ENCODE results near the gene YLPM1. TPM values are rescaled to one million over a fixed set of nuclear protein-coding genes. Genes with fewer than 3 reads are reported as not detected.
A peak's percentile ranks its signal among the peaks of the same experiment; 100 is the strongest.

Gene YLPM1
- total RNA-seq, 1 donor from 2014 or later = 49.5 TPM

GRCh38 chr14:74784634-74785033 lies 21.5 kb downstream of the YLPM1 start:
- peaks cover 43% of the 10 kb centered on the region for H3K36me3 ChIP-seq (ENCODE audit: insufficient read depth, low read length)
- H3K4me3 Mint-ChIP-seq (ENCODE audit: unreplicated experiment) = no peak overlapping the region
- H3K4me2 ChIP-seq (ENCODE audit: low read length) = no peak overlapping the region
- no peaks in the 10 kb centered on the region for H3K9me3 Mint-ChIP-seq (ENCODE audit: unreplicated experiment)
- H3K27ac Mint-ChIP-seq (ENCODE audit: unreplicated experiment) = no peak overlapping the region
- H3K36me3 Mint-ChIP-seq (ENCODE audit: low read depth, unreplicated experiment) = peaks cover 13% of the 10 kb centered on the region
- no peak overlapping the region for H3K27ac ChIP-seq (ENCODE audit: low read depth, low read length)
- no peak overlapping the region for H3K4me3 ChIP-seq (ENCODE audit: insufficient read depth, low read depth, low read length)
- H3K27me3 ChIP-seq (ENCODE audit: insufficient read depth, low read length) = no peaks in the 10 kb centered on the region
- no peaks in the 10 kb centered on the region for H3K4me1 ChIP-seq (ENCODE audit: insufficient read depth, low read length)
- H3K79me2 ChIP-seq (ENCODE audit: insufficient read depth, low read length) = peaks cover 34% of the 10 kb centered on the region
- H3K27me3 Mint-ChIP-seq (ENCODE audit: low read depth, unreplicated experiment) = no peaks in the 10 kb centered on the region
- no peak overlapping the region for H2AFZ ChIP-seq (ENCODE audit: low read depth, low read length)
- TF ChIP-seq CTCF (IDR thresholded peaks at IDR 0.05; ENCODE audit: insufficient read depth, low read depth, low read length) (no peak), EZH2 (IDR thresholded peaks at IDR 0.05; ENCODE audit: insufficient read depth, low read length) (no peak)
- H3K9me3 ChIP-seq (ENCODE audit: insufficient read depth, low read depth, low read length) = no peaks in the 10 kb centered on the region
- no peak for FAIRE-seq
- no peak for DNase-seq (ENCODE audit: low read depth)
- H4K20me1 ChIP-seq (ENCODE audit: insufficient read depth, low read length) = peaks cover 40% of the 10 kb centered on the region
- peaks cover 9% of the 10 kb centered on the region for H3K4me1 Mint-ChIP-seq (ENCODE audit: low read depth, unreplicated experiment)
- H3K9ac ChIP-seq (ENCODE audit: low read length) = no peak overlapping the region

GRCh38 chr14:74785056-74785613 lies 22.0 kb downstream of the YLPM1 start:
- Mint-ChIP-seq H3K4me3 (ENCODE audit: unreplicated experiment) (no peak overlapping the region), H3K9me3 (ENCODE audit: unreplicated experiment) (no peaks in the 10 kb centered on the region), H3K36me3 (ENCODE audit: low read depth, unreplicated experiment) (peaks cover 13% of the 10 kb centered on the region), H3K27me3 (ENCODE audit: low read depth, unreplicated experiment) (no peaks in the 10 kb centered on the region), H3K4me1 (ENCODE audit: low read depth, unreplicated experiment) (peaks cover 9% of the 10 kb centered on the region), H3K27ac (ENCODE audit: unreplicated experiment) (peak overlapping the region; percentile 29)
- Histone ChIP-seq H2AFZ (ENCODE audit: low read depth, low read length) (no peak overlapping the region), H3K27ac (ENCODE audit: low read depth, low read length) (no peak overlapping the region), H3K9me3 (ENCODE audit: insufficient read depth, low read depth, low read length) (no peaks in the 10 kb centered on the region), H3K27me3 (ENCODE audit: insufficient read depth, low read length) (no peaks in the 10 kb centered on the region), H3K9ac (ENCODE audit: low read length) (no peak overlapping the region), H3K4me3 (ENCODE audit: insufficient read depth, low read depth, low read length) (no peak overlapping the region), H4K20me1 (ENCODE audit: insufficient read depth, low read length) (peaks cover 43% of the 10 kb centered on the region), H3K79me2 (ENCODE audit: insufficient read depth, low read length) (peaks cover 40% of the 10 kb centered on the region), H3K36me3 (ENCODE audit: insufficient read depth, low read length) (peaks cover 42% of the 10 kb centered on the region), H3K4me2 (ENCODE audit: low read length) (no peak overlapping the region), H3K4me1 (ENCODE audit: insufficient read depth, low read length) (no peaks in the 10 kb centered on the region)
- TF ChIP-seq EZH2 (IDR thresholded peaks at IDR 0.05; ENCODE audit: insufficient read depth, low read length) (no peak), CTCF (IDR thresholded peaks at IDR 0.05; ENCODE audit: insufficient read depth, low read depth, low read length) (no peak)
- FAIRE-seq = no peak
- no peak for DNase-seq (ENCODE audit: low read depth)

GRCh38 chr14:74786796-74787315 lies 23.7 kb downstream of the YLPM1 start:
- H3K79me2 ChIP-seq (ENCODE audit: insufficient read depth, low read length) = peaks cover 52% of the 10 kb centered on the region
- TF ChIP-seq EZH2 (IDR thresholded peaks at IDR 0.05; ENCODE audit: insufficient read depth, low read length) (no peak), CTCF (IDR thresholded peaks at IDR 0.05; ENCODE audit: insufficient read depth, low read depth, low read length) (peak; percentile 3)
- H3K27me3 Mint-ChIP-seq (ENCODE audit: low read depth, unreplicated experiment) = no peaks in the 10 kb centered on the region
- FAIRE-seq = no peak
- peaks cover 25% of the 10 kb centered on the region for H3K36me3 ChIP-seq (ENCODE audit: insufficient read depth, low read length)
- no peak overlapping the region for H3K9ac ChIP-seq (ENCODE audit: low read length)
- H3K9me3 ChIP-seq (ENCODE audit: insufficient read depth, low read depth, low read length) = no peaks in the 10 kb centered on the region
- peaks cover 1% of the 10 kb centered on the region for H3K9me3 Mint-ChIP-seq (ENCODE audit: unreplicated experiment)
- peaks cover 40% of the 10 kb centered on the region for H4K20me1 ChIP-seq (ENCODE audit: insufficient read depth, low read length)
- no peak overlapping the region for H3K4me2 ChIP-seq (ENCODE audit: low read length)
- no peak overlapping the region for H3K27ac Mint-ChIP-seq (ENCODE audit: unreplicated experiment)
- no peaks in the 10 kb centered on the region for H3K4me1 ChIP-seq (ENCODE audit: insufficient read depth, low read length)
- peaks cover 10% of the 10 kb centered on the region for H3K36me3 Mint-ChIP-seq (ENCODE audit: low read depth, unreplicated experiment)
- DNase-seq (ENCODE audit: low read depth) = no peak
- no peak overlapping the region for H3K4me3 ChIP-seq (ENCODE audit: insufficient read depth, low read depth, low read length)
- H3K27ac ChIP-seq (ENCODE audit: low read depth, low read length) = no peak overlapping the region
- no peaks in the 10 kb centered on the region for H3K27me3 ChIP-seq (ENCODE audit: insufficient read depth, low read length)
- no peak overlapping the region for H2AFZ ChIP-seq (ENCODE audit: low read depth, low read length)
- H3K4me3 Mint-ChIP-seq (ENCODE audit: unreplicated experiment) = no peak overlapping the region
- peaks cover 9% of the 10 kb centered on the region for H3K4me1 Mint-ChIP-seq (ENCODE audit: low read depth, unreplicated experiment)
